PFSK-1 (cell line): ENCODE data around the gene MAP1S.

Experiments used
- POLR2AphosphoS5 ChIP-seq: IDR thresholded peaks from 2 replicates; pipeline ENCODE4 v1.6.1; 2012; ENCODE audit warnings: low read depth, mild to moderate bottlenecking, control low read depth, low read length, moderate library complexity
- REST ChIP-seq, 2 experiments: IDR thresholded peaks; 2 replicates each; pipeline versions ENCODE4 v1.6.1 to v1.8.0; 2011 to 2012; ENCODE audit warnings: low read depth in 2 of 2, low read length in 2 of 2, control low read depth in 1 of 2, inconsistent platforms in 1 of 2, mild to moderate bottlenecking in 1 of 2, moderate library complexity in 1 of 2; ENCODE audit not compliant: insufficient read depth in 1 of 2
- TAF1 ChIP-seq: IDR thresholded peaks from 2 replicates; pipeline ENCODE4 v1.6.1; 2012; ENCODE audit warnings: low read length, control low read depth, borderline replicate concordance; ENCODE audit not compliant: insufficient read depth

- no peak for TF ChIP-seq POLR2AphosphoS5
- TF ChIP-seq REST (IDR thresholded peaks at IDR 0.05; ENCODE audit: insufficient read depth in 1 of 2, low read depth in 2 of 2, low read length in 2 of 2) = no peak
- TF ChIP-seq TAF1 = no peak
Measured at GRCh38 chr19:17724655-17725054, 5.4 kb downstream of the MAP1S start.
